Tibial nerve (tissue), 3 donors: Measurements from ENCODE around the gene ATP6V0D1.

Experiments used
- POLR2A ChIP-seq, 2 donors: fragments of 450-650 bp; IDR thresholded peaks; one replicate each; pipeline ENCODE4 v1.6.1; 2017; ENCODE audit warnings: antibody characterized with exemption in 2 of 2, mild to moderate bottlenecking in 2 of 2, moderate library complexity in 2 of 2
- TF ChIP-seq, protein P1 (sequence below), 5 experiments: fragments of 200-600 bp in 3 of 5; fragments of 450-650 bp in 2 of 5; sonication (generic) in 3 of 5; IDR thresholded peaks; one replicate each; pipeline ENCODE4 v1.5.1; 2016 to 2019; ENCODE audit warnings: antibody characterized with exemption in 5 of 5, mild to moderate bottlenecking in 3 of 5, moderate library complexity in 2 of 5

DNA sequence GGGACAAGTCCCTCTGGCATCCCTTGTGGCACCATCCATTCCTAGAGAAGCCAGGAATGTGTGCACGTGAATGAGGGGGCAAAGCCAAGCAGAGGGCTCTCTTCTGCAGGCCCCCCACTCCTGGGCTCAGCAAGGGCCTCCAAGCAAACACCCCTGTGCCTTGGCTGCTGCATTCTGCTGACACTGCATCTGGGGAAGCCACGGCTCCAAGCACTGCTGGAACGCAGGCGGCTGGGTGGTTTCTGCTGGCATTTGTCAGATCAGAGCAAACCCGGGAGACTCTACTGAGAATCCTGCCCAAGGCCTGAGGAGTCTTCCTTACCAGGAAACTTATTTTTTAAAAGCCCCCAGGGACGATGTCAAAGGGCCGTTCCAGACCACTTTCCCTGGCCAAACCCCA is 23.3 kb downstream of the ATP6V0D1 start:
- TF ChIP-seq, protein P1, sequence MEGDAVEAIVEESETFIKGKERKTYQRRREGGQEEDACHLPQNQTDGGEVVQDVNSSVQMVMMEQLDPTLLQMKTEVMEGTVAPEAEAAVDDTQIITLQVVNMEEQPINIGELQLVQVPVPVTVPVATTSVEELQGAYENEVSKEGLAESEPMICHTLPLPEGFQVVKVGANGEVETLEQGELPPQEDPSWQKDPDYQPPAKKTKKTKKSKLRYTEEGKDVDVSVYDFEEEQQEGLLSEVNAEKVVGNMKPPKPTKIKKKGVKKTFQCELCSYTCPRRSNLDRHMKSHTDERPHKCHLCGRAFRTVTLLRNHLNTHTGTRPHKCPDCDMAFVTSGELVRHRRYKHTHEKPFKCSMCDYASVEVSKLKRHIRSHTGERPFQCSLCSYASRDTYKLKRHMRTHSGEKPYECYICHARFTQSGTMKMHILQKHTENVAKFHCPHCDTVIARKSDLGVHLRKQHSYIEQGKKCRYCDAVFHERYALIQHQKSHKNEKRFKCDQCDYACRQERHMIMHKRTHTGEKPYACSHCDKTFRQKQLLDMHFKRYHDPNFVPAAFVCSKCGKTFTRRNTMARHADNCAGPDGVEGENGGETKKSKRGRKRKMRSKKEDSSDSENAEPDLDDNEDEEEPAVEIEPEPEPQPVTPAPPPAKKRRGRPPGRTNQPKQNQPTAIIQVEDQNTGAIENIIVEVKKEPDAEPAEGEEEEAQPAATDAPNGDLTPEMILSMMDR (IDR thresholded peaks at IDR 0.05), result no peak
- no peak for TF ChIP-seq POLR2A (IDR thresholded peaks at IDR 0.05)
